HepG2 (cell line): ENCODE measurements around the gene MACROD2. TPM values are rescaled to one million over a fixed set of nuclear protein-coding genes. Genes with fewer than 3 reads are reported as not detected.

ENCODE experiments used
- ATAC-seq: fragments of 200-7000 bp; cut with Tn5 transposase; 3 replicates; pipeline ENCODE4 v1.9.1; 2020; ENCODE audit warnings: mild to moderate bottlenecking, moderate library complexity
- BruUV-seq: library from RNA; stranded (reverse); fragments of 400-500 nt; replicated peaks from 2 replicates; lab custom pipeline; 2021; lab: Mats Ljungman, UMichigan
- CTCF ChIA-PET: fragments of 300-600 bp; formaldehyde crosslinking; extraction: SDS; loops from one replicate; lab custom pipeline; 2021; ENCODE audit warnings: low total read pairs, inconsistent platforms, low intra/inter-chr PET ratio; lab: Yijun Ruan, JAX
- POLR2A ChIA-PET: fragments of 350-600 bp; sonication (Branson Sonifier 250); formaldehyde crosslinking; loops from one replicate; lab custom pipeline; 2020; ENCODE audit warnings: antibody characterized with exemption, inconsistent platforms; lab: Yijun Ruan, JAX
- DNase-seq: peaks from one replicate; pipeline ENCODE4 v3.0.0-alpha.2; 2015; ENCODE audit warnings: low spot score
- FAIRE-seq: peaks from 3 replicates; lab custom pipeline; 2011; peaks lifted over from hg19 to GRCh38; lab: Jason Lieb, UNC
- H2AFZ ChIP-seq: one replicate; pipeline ENCODE4 v1.6.1; 2011; ENCODE audit warnings: low read length, inconsistent platforms
- H3K27ac ChIP-seq: fragments of 300-600 bp; 3 replicates; pipeline ENCODE4 v1.8.0; 2011; ENCODE audit warnings: mixed run types, mild to moderate bottlenecking, mixed read lengths, low read length, inconsistent platforms; ENCODE audit not compliant: insufficient read depth; ENCODE audit errors: extremely low read length
- H3K27me3 ChIP-seq, 2 experiments: fragments of 200-600 bp in 1 of 2; 2 replicates in 1 of 2; 3 replicates in 1 of 2; pipeline versions ENCODE4 v1.6.0 to v1.8.0; 2011; ENCODE audit warnings: low read length in 2 of 2, mild to moderate bottlenecking in 2 of 2, moderate library complexity in 2 of 2, inconsistent platforms in 1 of 2; ENCODE audit not compliant: insufficient read depth in 2 of 2, control insufficient read depth in 1 of 2
- H3K36me3 ChIP-seq, 2 experiments: fragments of 200-600 bp in 1 of 2; replicated peaks in 1 of 2; 2 replicates in 1 of 2; 3 replicates in 1 of 2; pipeline versions ENCODE4 v1.5.1 to v1.8.0; 2011; ENCODE audit warnings: low read length in 2 of 2, inconsistent platforms in 1 of 2; ENCODE audit not compliant: insufficient read depth in 2 of 2, control insufficient read depth in 1 of 2
- H3K4me1 ChIP-seq: 2 replicates; pipeline ENCODE4 v1.5.1; 2012; ENCODE audit warnings: low read length, inconsistent platforms; ENCODE audit not compliant: insufficient read depth
- H3K4me2 ChIP-seq: 2 replicates; pipeline ENCODE4 v1.6.0; 2011; ENCODE audit warnings: low read depth, low read length, inconsistent platforms
- H3K4me3 ChIP-seq, 3 experiments: fragments of 200-600 bp in 1 of 3; sonication (generic), shearing (Covaris generic) in 1 of 3; replicated peaks in 1 of 3; 2 replicates each; pipeline ENCODE4 v1.5.1; 2011 to 2016; ENCODE audit warnings: low read length in 3 of 3, inconsistent platforms in 2 of 3, low read depth in 2 of 3, mild to moderate bottlenecking in 2 of 3, control low read depth in 1 of 3, mixed read lengths in 1 of 3; ENCODE audit not compliant: insufficient read depth in 1 of 3
- H3K79me2 ChIP-seq: one replicate; pipeline ENCODE4 v1.6.1; 2011; ENCODE audit warnings: low read length, inconsistent platforms; ENCODE audit not compliant: insufficient read depth
- H3K9ac ChIP-seq: 2 replicates; pipeline ENCODE4 v1.6.0; 2011; ENCODE audit warnings: mild to moderate bottlenecking, low read depth, low read length, inconsistent platforms; ENCODE audit not compliant: insufficient read depth
- H3K9me3 ChIP-seq: 2 replicates; pipeline ENCODE4 v1.5.1; 2012; ENCODE audit warnings: mild to moderate bottlenecking, low read length
- H4K20me1 ChIP-seq: 2 replicates; pipeline ENCODE4 v1.6.0; 2011; ENCODE audit warnings: inconsistent platforms, mild to moderate bottlenecking, low read length, moderate library complexity; ENCODE audit not compliant: insufficient read depth
- KLF6 ChIP-seq: IDR thresholded peaks from 2 replicates; pipeline ENCODE4 v1.8.0; 2016; ENCODE audit warnings: missing biosample characterization, missing genetic modification reagents
- MED8 ChIP-seq: sonication (generic); formaldehyde crosslinking; IDR thresholded peaks from 2 replicates; pipeline ENCODE4 v1.8.1; 2023; ENCODE audit warnings: mild to moderate bottlenecking, missing genetic modification reagents; ENCODE audit not compliant: insufficient replicate concordance
- TCF12 ChIP-seq, 2 experiments: fragments of 450-650 bp in 1 of 2; sonication (generic) in 1 of 2; formaldehyde crosslinking in 1 of 2; IDR thresholded peaks; 2 replicates each; pipeline versions ENCODE4 v1.6.1 to v1.8.0; 2017 to 2022; ENCODE audit warnings: antibody characterized with exemption in 1 of 2, mild to moderate bottlenecking in 1 of 2, missing genetic modification reagents in 1 of 2, moderate library complexity in 1 of 2
- TSC22D2 ChIP-seq: sonication (generic); formaldehyde crosslinking; IDR thresholded peaks from 2 replicates; pipeline ENCODE4 v1.5.1; 2020; ENCODE audit warnings: missing genetic modification reagents, mild to moderate bottlenecking, borderline replicate concordance
- ZNF160 ChIP-seq: sonication (generic); formaldehyde crosslinking; IDR thresholded peaks from 2 replicates; pipeline ENCODE4 v1.8.0; 2022; ENCODE audit warnings: mild to moderate bottlenecking, inconsistent platforms, missing genetic modification reagents
- ZNF280D ChIP-seq: sonication (generic); formaldehyde crosslinking; IDR thresholded peaks from 2 replicates; pipeline ENCODE4 v1.5.1; 2020; ENCODE audit warnings: mild to moderate bottlenecking, missing genetic modification reagents
- ZNF577 ChIP-seq: sonication (generic); formaldehyde crosslinking; IDR thresholded peaks from 2 replicates; pipeline ENCODE4 v1.4.0; 2020; ENCODE audit warnings: mild to moderate bottlenecking, low read depth, missing genetic modification reagents, borderline replicate concordance
- ZNF740 ChIP-seq: sonication (generic); formaldehyde crosslinking; IDR thresholded peaks from 2 replicates; pipeline ENCODE4 v1.4.0; 2020; ENCODE audit warnings: missing genetic modification reagents
- WGBS: methylation state at CpG from one replicate; pipeline ENCODE4 v1.1.6; 2017; ENCODE audit warnings: low lambda C conversion rate; 5-methylcytosine and 5-hydroxymethylcytosine counted together
- in situ Hi-C: cut with HindIII; loops from 2 replicates; pipeline ENCODE4 v1.10.0; 2017; ENCODE audit warnings: low pct_unique_long_range_greater_than_20kb; ENCODE audit not compliant: extremely low pct_ligation_motif_present
- intact Hi-C: fragments of 100-400 bp; cut with micrococcal nuclease; formaldehyde crosslinking; loops from one replicate; pipeline ENCODE4 v1.10.0; 2022; ENCODE audit not compliant: unreplicated experiment
- polyA plus RNA-seq, 8 experiments: library from polyadenylated mRNA; depleted of rRNA in 3 of 8; stranded (reverse) in 7 of 8; unstranded in 1 of 8; fragments of >200 nt; fragmentation: Illumina TruSeq in 4 of 8; extraction: Trizol in 4 of 8; gene quantifications; 2 replicates each; pipeline versions ENCODE4 v1.2.1 to v1.2.3, GENCODE V29; 2011 to 2016; ENCODE audit warnings: low read depth in 4 of 8, missing spikeins in 1 of 8, mixed read lengths in 1 of 8; ENCODE audit not compliant: insufficient read depth in 1 of 8
- total RNA-seq, 5 experiments: library from RNA; depleted of rRNA; stranded (reverse); fragments of >200 nt; fragmentation: Illumina TruSeq; extraction: Trizol; gene quantifications; 2 replicates each; pipeline ENCODE4 v1.2.3, GENCODE V29; 2016; ENCODE audit warnings: low read depth in 1 of 5
- TF ChIP-seq, protein P1 (sequence below): sonication (generic); formaldehyde crosslinking; conservative IDR thresholded peaks from 2 replicates; pipeline ENCODE4 v1.8.0; 2022; ENCODE audit warnings: missing genetic modification reagents

Gene MACROD2
- total and polyA plus RNA-seq, 2 of the 13 experiments (the other 11 are each of a cell fraction or from before 2014, with no cell fraction given) = 0.13 to 0.51 TPM

DNA sequence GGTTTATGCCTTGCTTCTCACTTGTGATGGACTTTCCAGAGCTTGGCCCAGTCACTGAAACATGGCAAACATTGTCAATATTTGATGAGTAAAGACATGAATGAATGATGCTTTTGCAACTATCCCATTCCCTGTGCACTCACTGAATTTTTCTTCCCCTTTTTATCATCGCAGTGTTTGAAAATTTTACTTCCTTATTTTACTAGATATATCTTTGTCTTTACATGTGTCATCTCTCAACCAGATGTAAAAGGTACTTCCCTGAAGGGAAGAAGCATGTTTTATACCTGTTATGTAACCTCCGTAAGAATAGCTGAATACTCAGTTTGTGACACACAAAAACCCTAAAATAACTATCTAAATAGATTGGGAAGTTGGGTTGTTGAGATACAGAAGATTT, 886.8 kb downstream of the MACROD2 start:
- CTCF ChIA-PET = no interaction called here
- TF ChIP-seq MED8 (no peak), TCF12 (IDR thresholded peaks at IDR 0.05) (no peak), TCF12 (CRISPR knock-in tag; IDR thresholded peaks at IDR 0.05) (no peak), KLF6 (CRISPR knock-in tag) (no peak), ZNF577 (CRISPR knock-in tag) (no peak), ZNF280D (CRISPR knock-in tag) (no peak), TSC22D2 (CRISPR knock-in tag) (no peak), ZNF740 (CRISPR knock-in tag) (no peak), ZNF160 (CRISPR knock-in tag) (no peak)
- TF ChIP-seq, protein P1, sequence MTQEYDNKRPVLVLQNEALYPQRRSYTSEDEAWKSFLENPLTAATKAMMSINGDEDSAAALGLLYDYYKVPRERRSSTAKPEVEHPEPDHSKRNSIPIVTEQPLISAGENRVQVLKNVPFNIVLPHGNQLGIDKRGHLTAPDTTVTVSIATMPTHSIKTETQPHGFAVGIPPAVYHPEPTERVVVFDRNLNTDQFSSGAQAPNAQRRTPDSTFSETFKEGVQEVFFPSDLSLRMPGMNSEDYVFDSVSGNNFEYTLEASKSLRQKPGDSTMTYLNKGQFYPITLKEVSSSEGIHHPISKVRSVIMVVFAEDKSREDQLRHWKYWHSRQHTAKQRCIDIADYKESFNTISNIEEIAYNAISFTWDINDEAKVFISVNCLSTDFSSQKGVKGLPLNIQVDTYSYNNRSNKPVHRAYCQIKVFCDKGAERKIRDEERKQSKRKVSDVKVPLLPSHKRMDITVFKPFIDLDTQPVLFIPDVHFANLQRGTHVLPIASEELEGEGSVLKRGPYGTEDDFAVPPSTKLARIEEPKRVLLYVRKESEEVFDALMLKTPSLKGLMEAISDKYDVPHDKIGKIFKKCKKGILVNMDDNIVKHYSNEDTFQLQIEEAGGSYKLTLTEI (CRISPR knock-in tag) = no peak
- intact Hi-C loops (no loop called here), in situ Hi-C loops (no loop called here)
- 73% methylated on average over 2 of the region's 2 CpGs for WGBS
- Histone ChIP-seq H3K4me3 (no peak overlapping the region), H3K9ac (no peak overlapping the region), H4K20me1 (no peaks in the 10 kb centered on the region), H3K9me3 (no peaks in the 10 kb centered on the region), H3K27me3 (no peaks in the 10 kb centered on the region), H3K4me1 (peaks cover 18% of the 10 kb centered on the region), H3K4me2 (no peak overlapping the region), H3K79me2 (no peaks in the 10 kb centered on the region), H3K27ac (no peak overlapping the region), H3K36me3 (no peaks in the 10 kb centered on the region), H2AFZ (no peak overlapping the region)
- DNase-seq (no peak), FAIRE-seq (no peak), ATAC-seq (no peak)
- POLR2A ChIA-PET = no interaction called here
- no TSS peak for BruUV-seq
